HG02870 (cell line): ENCODE measurements around the gene CMIP.
"Not testable (repeated sequence)": the region's sequence is repeated elsewhere in the genome, so short reads cannot be mapped to it uniquely, and the experiment has no call there.

ENCODE experiments used
- ATAC-seq: cut with Tn5 transposase; IDR thresholded peaks from one replicate; pipeline ENCODE4 v1.9.1; 2021; ENCODE audit warnings: mild to moderate bottlenecking, moderate library complexity; ENCODE audit not compliant: unreplicated experiment

CMIP gene

DNA sequence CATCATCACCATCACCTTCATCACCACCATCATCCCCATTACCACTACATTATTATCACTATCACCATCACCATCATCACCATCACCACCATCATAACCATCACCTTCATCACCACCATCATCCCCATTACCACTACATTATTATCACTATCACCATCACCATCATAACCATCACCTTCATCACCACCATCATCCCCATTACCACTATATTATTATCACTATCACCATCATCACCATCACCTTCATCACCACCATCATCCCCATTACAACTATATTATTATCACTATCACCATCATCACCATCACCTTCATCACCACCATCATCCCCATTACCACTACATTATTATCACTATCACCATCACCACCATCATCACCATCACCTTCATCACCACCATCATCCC, 132.7 kb downstream of the CMIP start:
- ATAC-seq = not testable (repeated sequence)

DNA sequence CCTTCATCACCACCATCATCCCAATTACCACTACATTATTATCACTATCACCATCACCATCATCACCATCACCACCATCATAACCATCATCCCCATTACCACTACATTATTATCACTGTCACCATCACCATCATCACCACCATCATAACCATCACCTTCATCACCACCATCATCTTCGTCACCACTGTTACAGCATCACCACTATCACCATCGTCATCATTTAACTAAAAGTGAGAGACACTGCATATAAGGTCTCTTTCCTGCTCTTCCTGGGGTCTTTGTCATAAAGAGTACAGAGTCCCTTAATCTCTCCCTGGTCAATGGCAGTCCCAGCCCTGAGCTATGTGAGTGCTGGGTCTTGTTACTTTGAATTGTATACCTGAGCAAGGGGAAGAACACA, 133.5 kb downstream of the CMIP start:
- no peak for ATAC-seq

DNA sequence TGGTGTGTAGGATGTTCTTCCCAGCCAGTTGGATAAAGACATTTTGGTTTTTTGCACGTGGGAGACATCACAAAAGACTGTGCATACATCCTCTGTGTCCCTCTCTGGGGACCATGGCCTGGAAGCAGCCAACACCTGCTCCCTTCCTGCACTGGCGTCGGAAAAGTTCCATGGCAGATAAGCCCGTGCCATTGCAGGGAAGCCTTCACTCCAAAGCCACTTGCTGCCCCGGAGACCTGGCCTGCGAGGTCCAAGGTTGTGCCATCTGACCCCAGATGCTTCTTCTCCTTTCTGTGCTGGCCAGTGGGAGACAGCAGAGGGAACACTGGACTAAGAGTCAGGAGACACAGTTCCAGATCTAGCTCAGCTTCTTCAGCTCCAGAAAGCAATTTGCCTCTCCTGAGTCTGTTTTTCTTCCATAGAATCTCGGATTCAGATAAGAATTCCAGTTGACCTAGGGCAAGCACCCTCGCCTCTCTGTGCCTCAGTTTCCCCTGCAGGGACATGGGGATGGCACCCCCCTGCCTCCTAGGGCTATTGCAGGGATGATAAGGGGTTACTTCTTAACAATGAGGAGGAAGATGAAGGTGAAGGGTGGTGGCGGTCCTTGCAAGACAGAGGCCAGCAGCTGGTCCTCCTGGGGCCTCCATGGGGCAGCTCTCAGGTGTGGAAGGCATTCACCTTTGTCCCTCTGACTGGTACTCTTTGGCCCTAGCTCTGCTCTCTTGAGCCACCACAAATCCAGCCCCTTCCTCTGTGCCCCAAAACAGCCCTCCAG, 134.2 kb downstream of the CMIP start:
- no peak for ATAC-seq

DNA sequence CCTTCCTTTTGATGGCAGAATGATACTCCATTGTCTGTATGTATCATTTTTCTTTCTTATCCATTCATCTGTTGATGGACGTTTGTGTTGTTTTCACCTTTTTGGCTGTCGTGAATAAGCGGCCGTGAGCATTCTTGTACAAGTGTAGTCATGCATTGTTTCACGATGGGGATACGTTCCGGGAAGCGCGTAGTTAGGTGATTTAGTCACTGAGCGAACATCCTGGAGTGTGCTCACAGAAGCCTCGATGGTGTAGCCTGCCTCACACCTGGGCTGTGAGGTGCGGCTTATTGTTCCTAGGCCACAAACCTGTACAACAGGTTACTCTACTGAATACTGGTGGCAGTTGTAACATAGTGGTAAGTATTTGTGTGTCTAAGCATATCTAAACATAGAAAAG, 136.5 kb downstream of the CMIP start:
- ATAC-seq = no peak

DNA sequence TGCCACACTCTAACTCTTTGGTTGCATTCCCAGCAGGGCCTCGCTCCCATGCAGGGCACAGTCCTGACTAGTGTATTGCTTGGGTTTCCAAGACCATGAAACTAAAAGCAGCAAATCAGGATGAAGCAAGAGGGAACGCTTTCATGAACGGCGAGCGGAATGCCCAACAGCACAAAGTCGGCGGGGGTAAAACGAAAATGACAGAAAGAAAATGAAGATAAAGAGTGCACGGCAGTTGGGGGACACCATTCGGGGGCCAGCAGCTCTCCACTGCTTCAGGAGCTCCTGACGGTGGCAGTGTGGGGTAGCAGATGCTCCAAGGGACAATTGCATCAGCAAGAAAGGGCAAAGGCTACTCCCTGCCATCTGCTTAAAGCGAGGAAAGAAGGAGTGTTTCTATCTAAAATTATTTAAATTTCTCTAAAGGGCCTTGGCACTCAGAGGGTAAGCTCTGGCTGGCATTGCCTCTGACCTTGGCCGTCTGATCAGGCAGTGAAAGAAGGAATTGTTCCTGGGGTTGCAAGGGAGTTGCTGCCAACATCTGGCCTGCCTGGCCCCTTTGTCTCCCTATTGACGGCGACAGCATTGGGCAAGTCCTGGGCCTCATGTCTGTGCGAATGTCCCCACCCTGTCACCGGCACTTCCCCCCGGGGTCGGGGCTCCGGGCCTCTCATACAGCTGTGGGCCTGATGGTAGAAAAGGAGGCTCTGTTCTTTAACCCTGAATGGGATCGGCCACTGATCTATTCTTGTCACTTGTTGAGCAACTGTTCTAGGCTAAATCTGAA, 138.2 kb downstream of the CMIP start:
- no peak for ATAC-seq

DNA sequence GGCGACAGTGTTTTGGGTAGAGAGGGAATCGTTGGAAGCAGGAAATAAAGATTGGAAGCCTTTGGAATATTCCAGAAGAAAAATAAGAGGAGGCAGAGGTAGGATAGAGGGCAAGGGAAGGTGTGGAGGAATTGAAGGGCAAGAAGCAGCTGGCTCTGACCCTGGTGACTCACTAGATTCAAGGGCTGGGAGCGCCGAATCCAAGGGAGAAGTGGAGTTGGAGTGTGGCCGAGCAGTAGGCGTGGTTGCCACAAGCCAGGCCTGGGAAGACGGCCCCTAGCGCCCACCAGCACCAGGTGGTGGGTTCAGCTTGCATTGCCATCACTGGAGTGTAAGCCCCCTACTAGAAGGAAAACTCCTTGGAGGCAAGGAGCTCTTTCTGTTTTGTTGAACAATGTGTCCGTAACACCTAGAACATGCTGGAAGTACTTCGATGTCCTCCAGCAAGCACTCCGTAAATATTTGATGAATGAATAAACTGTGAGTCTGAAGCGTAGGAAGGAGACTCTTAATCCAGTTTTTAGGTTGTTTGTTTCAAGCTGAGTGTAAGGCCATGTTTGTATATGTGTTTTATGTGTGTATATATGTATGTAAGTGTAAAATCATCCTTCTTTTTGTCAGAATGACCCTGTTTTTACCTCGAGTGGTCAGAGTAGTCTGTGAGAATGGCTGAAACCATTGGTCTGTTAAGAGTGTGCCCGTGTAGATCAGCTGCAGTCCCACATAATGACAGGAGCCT, 139.5 kb downstream of the CMIP start:
- ATAC-seq = no peak

DNA sequence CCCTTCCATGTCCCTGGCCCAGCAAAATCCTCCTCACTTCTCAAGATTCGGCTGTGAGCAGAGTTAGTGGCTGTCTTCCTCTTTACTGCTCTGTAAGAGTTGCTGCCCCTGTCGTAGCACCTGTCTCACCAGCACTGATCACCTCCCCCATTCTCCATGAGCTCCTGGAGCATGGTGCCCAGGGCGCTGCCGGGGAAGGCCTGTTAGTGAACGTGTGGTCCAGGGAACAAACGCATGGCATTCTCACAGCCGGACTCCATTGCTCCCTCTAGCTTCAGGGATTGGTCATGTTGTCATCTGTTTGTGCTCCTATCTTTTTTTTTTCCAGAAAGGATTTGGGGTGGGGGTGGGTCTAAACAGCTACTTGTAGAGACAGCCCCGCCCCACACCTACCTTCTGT, 141.2 kb downstream of the CMIP start:
- ATAC-seq = no peak

DNA sequence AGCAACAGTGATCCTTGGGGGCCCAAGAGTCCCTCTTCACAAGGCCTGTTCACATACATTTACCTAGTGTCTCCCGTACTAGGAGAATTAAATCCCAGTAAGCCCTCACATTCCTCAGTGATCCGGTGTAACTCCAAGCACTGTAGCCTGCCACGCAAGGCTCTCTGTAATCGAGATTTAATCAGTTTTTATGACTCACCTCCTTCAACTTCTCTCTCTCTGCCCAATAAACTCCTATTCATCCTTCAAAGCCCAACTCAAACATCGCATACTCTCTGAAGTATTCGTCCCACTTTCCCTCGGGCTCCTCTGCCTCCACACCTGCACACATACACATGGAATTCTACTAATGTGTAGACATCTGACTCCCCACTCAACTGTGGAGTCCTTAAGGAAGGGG, 141.8 kb downstream of the CMIP start:
- no peak for ATAC-seq

DNA sequence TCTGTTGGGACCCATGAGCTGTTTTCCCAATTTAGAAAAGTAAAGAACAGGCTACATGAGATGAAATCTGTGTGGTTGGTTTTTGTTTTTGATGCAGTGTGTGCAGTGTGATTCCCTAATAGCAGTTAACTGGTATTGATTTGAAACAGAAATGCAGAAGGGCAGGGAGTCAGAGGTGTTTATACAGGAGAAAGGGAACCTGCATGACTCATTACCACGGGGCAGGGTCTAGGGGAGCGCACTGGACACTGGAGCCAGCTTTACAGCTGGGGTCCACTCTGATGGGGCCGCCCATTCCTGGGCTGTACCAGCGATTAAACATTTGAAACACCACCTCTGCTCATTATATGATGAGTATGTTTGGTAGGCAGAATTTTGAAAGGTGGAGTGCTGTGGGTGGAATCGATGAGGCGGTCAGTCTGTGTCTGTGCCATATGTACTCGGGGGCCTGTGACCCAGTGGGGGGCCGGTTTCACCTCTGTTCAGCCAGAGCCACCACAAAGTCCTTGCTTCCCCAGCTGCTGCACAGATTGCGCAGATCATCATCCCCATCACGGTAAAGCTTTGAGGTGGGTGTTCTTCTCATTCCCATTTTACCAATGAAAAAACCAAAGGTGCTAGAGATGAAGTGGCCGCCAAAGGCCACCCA, 142.5 kb downstream of the CMIP start:
- no peak for ATAC-seq

DNA sequence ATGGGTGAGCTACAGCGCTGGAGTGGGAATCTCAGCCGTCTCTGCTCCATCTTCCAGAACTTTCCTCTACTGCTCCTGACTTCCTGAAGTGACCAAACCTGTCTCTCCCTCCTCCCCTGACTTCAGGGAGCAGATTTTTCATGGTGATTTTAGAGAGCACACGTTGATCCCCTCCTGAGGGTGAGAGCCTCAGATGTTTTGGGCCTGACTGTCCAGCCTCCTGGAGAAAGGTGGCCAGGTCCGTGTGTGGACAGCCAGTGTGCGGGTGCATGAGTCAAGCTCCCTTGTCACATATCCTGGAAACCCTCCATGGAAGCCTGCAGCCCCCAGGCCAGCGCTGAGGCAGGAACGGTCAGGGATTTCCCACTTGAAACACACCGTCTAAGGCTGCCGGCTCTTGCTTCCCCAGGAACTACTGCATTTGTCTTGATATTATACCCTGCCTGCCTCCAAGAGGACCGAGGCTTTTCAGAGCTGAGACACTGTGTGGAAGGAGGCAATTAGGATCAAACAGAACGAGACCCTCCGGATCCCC, 143.1 kb downstream of the CMIP start:
- no peak for ATAC-seq

DNA sequence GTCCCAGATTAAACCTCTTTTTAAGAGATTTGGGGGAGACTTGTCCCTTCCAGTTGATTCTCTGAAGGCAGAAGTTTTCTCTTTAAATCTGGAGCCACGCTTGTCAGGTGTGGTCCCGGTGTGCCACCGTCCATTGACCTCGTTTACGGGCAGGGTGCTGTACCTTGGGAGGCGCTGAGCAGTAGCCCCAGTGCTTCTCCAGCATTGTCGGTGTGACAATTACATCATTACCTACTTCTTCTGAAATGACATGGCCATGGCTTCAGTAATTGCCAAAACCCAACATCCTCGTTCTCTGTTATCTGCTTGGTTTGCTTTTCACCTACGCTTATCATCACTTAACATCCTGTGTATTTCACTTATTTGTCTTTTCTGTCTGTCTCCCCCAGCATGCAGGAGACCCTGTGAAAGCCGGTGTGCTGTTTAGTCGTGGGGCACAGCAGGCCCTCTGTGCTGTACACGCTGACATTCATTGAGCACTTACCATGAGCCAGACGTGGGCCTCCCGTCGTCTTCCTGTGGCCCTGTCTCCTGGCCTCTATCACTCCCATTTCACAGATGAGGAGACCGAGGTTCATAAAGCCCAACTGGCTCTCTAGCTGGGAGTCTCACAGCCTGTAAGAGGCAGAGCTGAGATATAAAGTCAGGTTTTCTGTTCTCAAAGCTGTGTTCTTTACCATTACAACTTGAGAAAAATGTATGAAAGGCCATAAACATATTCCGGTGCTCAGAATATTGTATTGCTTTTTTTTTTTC, 143.9 kb downstream of the CMIP start:
- ATAC-seq = no peak

DNA sequence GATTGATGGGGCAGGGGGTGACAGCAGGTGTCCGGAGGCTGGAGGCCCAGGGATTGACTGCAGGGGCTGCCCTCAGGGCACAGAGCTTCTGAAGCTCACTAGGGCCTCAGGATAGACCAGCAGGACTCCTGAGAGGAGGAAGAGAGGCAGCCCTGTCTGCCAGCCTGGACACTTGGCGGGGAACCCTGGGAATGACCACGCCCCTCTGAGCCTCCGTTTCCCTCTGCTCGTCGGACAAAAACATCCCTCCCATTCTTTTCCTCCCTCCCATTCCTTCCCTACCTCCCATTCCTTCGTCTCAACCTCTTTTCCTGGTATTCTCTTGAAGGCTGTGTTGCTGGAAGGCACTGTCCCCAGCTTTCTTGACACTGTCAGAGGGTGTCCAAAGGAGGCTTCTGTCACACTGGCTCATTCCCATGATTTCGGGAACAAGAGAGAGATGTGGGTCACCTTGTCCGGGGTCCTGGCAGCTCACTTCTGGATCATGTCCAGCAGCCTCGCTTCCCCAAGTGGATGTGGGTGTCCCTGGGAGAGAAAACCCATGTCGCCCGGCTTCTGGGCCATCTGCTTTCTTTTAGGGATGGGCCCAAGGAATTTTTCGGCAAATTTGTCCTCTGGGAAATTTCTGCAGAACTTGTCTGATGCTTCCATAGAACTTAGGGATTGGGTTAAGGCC, 145.5 kb downstream of the CMIP start:
- no peak for ATAC-seq

DNA sequence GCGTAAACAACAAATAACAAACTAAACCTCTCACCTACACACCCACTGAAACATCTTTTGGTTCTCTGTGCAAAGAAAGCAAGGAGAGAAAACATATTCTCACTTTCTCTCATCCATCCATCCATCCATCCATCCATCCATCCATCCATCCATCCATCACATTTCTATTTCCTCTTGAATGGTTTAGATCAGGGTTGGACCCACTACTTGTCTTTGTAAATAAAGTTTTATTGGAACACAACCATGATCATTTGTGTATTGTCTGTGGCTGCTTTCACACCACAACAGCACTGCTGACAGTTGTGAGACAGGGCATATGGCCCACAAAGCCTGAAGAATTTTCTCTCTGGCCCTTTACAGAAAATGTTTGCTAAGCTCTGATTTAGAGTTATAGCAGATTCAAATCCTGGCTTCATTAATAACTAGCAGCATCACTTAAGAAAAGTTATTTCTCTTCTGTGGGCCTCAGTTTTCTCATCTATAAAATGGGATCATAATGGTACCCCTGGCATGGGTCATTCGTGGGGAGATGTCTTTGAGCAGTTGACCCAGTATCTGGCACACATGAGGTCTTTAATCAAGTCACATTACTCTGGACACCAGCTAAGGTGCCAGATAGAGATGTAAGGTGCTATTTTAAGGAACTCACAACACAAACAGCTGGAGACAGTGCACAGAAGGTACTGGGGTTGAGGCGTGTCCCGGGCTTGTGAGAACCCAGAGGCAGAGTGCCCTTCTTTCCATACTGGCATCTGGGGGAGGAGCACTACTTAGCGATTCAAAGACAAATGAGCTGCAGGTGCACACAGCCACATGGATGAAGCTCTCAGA, 146.3 kb downstream of the CMIP start:
- ATAC-seq = no peak

DNA sequence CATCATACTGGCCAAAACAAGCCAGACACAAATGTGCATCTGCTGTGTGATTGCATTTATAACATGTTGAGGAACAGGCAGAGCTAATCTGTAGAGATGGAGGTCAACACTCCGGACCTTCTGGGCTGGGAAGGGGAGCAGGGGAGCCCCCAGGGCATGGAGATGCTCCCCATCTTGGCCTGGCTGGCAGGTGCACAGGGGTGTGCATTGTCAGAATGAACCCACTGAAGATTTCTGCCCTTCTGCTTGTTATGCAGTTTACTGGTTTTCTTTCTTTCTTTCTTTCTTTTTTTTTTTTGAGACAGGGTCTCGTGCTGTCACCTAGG, 146.9 kb downstream of the CMIP start:
- no peak for ATAC-seq

DNA sequence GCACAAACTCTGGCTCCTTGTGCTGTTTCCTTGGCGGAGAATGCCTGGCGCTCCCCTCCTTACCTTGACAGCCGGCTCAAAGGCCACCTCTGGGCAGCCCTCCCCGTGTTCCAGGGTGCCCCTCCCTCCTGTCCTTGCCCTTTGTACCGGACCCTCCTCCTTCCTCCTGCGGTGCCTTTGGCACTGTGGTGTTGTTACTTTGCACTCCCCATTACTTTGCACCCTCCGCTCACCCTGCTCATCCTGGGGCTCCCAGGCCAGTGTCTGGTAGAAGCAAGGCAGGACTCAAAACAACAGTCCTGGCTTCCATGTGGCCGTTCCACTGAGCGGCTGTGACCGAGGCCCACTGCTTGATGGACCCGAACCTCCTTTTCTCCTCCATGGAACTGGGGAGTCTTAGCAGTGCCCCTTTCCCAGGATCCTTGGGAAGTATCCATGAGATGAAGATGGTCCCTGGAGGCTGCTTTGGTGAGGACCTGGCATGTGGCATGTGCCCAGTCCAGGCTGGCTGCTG, 147.8 kb downstream of the CMIP start:
- ATAC-seq = no peak

DNA sequence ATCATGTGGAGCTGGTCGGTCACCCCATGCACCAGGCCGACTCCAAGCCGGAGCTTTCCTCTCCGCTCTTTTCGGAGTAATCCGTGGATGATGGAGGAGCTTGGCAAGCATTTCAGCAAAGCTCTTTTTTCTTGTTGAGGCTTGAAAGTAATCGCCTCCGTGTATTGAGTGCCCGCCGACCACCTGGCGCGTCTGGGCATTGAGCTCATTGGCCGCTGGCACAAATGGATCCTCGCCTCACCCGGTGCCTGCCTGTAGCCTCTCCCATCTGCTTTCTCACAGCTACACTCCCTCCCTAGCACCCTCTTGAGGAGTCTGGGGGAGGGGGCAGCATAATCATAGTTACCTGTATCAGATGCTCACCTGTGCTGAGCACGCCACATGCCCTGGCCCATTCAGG, 148.9 kb downstream of the CMIP start:
- no peak for ATAC-seq

DNA sequence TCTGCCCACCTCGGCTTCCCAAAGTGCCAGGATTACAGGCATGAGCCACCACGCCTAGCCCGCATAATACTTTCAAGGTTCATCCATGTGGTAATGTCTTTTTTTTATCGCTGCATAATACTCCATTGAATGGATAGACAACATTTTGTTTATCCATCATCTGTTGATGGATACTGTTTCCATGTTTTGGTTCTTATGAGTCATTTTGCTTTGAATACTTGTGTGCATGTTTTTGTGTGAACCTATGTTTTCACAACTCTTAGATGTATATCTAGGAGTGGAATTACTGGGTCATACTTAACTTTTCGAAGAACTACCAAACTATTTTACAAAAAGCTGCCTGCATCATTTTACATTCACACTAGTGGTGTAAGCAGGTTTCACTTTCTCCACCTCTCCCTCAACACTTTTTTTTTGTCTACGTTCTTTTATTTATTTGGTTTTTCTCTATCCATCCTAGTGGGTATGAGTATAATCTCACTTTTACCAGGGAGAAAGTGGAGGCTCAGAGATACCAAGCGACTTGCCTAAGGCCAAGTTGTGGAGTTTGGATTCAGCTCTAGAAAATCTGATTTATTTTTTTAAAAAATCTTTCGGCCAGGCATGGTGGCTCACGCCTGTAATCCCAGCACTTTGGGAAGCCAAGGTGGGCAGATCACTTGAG, 151.2 kb downstream of the CMIP start:
- ATAC-seq = no peak

DNA sequence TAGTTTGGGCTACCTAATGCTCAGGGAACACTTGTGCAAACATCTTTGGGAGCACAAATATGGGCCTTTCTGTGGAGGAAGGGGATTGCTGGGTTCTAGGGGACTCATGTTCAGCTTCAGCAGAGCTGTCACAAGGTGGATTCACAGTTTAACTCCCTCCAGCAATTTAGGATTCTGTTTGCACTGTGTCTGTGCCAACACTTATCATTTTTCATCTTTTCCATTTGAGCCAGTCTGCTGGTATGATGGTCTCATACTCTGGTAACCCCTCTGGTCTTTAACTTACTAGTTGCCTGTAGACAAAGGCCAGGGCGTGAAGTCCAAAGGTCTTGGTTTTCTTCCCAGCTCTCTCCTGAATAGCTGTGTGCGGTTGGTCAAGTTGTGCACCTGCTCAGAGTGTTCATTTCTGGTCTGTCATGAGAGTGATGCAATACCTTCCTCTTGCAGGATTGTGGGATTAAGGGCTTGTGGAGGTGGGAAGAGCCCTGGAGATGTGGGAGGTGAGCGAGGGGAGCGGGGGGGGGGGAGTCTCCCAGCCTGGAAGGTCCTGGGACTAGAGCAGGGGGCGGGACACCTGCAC, 152.6 kb downstream of the CMIP start:
- no peak for ATAC-seq
